NK-92 treated with Interleukin-12 subunit alpha and Interleukin-12 subunit beta, amount 100 ng/mL, for 24 hours (cell line): ENCODE results near the gene TTC5.
"Not testable (repeated sequence)": the region's sequence is repeated elsewhere in the genome, so short reads cannot be mapped to it uniquely, and the experiment has no call there.

ENCODE experiments used
- DNase-seq: peaks from one replicate; lab custom pipeline; 2025; lab: John Stamatoyannopoulos, UW

TTC5 gene

GRCh38 chr14:20302042-20302755, 3.6 kb downstream of the TTC5 start:
- DNase-seq: no peak

DNA sequence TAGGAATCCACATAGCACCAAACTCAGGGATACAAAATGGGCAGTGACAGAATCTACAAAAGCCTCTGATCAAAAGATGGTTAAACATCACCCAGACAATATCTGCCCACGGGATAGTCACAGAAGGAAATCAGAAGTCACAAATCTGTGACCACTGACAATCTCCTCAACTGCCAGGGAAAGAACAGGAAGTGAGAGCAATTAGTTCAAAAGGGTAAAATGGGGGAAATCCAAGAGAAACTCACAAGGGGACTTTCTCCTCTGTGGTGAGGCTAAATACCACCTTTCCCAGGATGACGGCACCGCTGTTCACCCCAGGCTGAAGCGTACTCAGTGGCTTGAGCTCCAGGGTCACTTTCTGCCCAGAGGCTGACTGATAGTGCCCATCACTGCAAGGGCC, 10.7 kb downstream of the TTC5 start:
- no peak for DNase-seq

DNA sequence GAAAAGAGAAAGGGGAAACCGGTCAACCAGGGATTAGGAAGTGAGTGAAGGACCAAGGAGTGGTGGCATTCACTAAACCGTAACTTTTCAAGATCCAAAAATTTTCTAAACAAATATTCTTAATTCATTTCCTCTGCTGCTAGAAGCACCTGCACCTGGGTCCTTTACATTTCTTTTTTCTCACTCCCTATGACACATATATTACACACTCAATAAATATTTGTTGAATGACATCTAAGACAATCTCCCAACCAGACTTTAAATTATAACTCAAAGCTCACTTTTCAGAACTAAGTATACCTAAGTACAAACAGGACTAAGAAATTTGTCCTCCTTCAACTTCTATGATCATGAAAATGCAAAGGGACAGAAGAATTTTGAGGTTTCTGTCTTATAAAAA, 11.1 kb downstream of the TTC5 start:
- no peak for DNase-seq

- DNase-seq: not testable (repeated sequence)
These were observed 23.8 kb downstream of the TTC5 start for GRCh38 chr14:20281998-20282397.

GRCh38 chr14:20280265-20280664, 25.5 kb downstream of the TTC5 start:
- DNase-seq: not testable (repeated sequence)

GRCh38 chr14:20278414-20278813, 27.3 kb downstream of the TTC5 start:
- DNase-seq: no peak

- no peak for DNase-seq
These were observed 28.3 kb downstream of the TTC5 start for GRCh38 chr14:20277409-20277808.

GRCh38 chr14:20274062-20274461, 31.7 kb downstream of the TTC5 start:
- no peak for DNase-seq

DNA sequence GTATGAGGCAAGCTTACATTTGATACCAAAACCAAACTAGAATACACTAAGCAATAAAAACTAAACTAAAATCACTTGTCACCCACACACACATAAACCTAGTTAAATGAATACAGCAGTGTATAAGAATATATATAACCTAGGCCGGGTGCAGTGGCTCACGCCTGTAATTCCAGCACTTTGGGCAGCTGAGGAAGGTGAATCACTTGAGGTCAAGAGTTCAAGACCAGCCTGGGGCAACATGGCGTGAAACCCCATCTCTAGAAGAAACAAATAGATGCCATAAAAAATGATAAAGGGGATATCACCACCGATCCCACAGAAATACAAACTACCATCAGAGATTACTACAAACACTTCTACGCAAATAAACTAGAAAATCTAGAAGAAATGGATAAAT, 41.4 kb downstream of the TTC5 start:
- DNase-seq: not testable (repeated sequence)

GRCh38 chr14:20262642-20263128, 43.1 kb downstream of the TTC5 start:
- DNase-seq: no peak

DNA sequence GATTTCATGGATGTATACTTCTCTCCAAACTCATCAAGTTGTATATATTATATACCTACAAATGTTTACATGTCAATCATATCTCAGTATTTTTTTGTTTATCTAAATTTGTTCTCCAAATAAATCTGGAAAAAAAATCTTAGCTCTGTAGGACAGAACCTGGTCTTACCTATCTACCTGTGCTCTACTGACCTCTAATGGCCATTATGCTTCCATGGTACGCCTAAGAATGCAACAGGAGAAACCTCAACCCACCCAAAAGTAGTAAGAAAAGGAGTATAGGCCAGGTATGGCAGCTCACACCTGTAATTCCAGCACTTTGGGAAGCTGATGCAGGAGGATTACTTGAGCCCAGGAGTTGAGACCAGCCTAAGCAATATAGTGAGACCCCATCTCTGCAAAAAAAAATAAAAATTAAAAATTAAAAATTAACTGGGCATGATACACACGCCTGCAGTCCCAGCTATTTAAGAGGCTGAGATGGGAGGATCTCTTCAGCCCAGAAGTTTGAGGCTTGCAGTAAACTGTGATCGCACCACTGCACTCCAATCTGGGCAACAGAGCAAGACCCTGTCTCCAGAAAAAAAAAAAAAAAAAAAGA, 58.0 kb downstream of the TTC5 start:
- DNase-seq: no peak
